COR-L47 (cell line): ENCODE data around the gene EGF.
"Not testable (repeated sequence)": the region's sequence is repeated elsewhere in the genome, so short reads cannot be mapped to it uniquely, and the experiment has no call there.

ENCODE experiments used
- DNase-seq: peaks from one replicate; lab custom pipeline; 2025; lab: John Stamatoyannopoulos, UW

Gene EGF

DNA sequence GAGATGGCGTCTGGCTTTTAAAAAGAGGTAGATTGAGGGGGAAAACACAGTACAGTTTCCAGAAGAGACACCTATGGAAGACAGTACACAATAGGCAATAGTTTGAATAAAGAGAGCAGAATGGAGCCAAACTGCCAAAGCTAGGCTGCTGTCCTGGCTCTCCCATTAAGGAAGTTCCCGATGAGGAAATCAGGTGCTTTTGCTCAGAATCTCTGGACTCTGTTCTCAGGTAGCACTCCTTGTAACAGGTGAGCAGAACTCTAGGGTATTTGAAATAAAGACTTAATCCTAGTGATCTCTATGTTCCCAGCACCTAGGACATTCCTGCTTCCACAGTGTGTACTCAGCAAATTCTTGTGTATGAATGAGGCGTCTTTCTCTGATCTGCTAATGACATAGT is 1.6 kb downstream of the EGF start:
- DNase-seq: no peak

DNA sequence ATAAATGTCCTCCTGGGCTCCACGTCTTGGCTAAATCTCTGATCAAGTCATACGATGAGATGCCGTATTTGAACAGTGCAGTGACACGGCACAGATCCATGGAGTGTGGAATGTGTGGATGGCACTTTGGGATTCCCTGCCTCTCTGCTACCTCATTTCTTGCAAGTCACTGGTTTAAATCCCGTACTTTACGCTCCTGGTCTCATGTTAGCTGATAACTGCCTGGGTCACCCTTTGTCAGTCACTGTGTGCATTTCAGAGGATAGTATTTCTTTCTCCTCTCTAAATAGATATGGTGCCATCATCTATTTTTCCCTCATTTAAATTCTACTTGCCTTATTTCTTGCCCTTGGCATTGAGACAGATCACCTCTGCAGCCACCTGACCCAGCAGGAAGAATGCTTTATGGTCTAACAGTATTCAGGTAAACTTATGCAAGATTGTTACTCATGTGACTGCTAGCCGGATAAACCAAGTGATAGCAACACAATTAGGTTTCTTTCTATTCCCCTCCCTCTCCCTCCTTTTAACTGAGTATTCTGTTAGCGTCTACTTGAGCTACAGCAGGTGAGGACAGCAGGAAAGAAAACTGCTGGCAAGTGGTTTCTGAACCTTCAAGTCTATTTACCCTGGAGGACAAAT is 2.8 kb downstream of the EGF start:
- no peak for DNase-seq

- DNase-seq: no peak
Measured at GRCh38 chr4:109916027-109916409, 3.3 kb downstream of the EGF start.

GRCh38 chr4:109921384-109921808 is 8.7 kb downstream of the EGF start:
- no peak for DNase-seq

DNA sequence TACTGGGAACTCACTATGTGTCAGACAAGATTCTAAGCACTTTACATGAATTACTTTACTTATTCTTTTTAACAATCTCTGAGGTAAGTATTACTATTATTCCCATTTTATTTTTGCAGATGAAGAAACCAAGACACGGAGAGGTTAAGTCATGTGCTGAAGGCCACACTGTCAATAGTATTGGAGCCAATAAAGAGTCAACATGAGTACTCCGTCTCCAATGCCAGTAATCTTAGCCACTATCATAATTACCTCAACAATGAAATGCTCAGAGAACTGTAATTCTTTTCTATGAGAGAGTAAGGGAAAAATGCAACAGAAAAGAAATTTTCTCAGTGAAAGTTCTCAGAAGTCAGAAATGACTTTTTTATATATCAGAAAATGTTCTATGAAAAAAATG is 12.7 kb downstream of the EGF start:
- DNase-seq: no peak

DNA sequence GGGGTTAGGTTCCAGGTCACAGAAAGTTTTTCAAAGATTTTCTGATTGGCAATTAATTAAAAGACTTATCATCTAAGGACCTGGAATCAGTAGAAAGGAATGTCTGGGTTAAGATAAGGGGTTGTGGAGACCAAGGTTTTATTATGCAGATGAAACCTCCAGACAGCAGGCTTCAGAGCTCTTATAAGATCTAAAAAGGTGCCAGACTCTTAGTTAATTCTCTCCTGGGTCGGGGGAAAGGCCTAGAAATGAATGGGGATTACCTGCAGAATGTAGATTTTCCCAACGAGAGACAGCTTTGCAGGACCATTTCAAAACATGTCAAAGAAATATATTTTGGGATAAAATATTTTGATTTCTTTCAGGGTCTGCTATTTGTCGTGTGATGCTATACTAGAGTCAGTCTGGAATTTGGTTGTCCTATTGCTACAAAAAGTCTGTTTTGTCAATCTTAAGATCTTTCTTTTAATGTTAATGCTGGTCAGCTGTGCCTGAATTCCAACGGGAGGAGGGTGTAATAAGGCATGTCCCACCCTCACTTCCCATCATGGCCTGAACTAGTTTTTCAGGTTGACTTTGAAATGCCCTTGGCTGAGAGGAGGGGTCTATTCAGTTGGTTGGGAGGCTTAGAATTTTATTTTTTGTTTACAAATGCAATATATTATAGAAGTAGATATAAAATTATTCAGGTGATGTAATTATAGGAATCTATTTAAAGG is 15.8 kb downstream of the EGF start:
- no peak for DNase-seq

DNA sequence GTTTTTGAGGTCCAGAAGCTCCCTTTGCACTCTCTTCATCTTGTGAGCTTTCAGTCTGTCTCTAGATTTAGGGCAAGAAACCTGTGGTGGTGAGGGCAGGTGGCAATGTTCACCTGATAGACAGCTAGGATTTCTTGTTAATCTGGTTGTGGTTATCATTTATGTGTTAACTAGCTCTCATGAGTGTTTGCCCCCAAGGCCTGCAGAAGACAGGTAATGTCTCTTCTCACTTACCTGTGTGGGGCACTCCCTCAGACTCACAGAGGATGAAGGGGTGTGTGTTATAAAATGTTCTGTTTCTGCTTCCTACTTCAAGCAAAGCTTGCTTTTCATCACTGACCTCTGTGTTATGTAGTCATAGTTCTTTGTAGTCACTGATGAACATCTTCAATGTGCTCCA is 17.8 kb downstream of the EGF start:
- no peak for DNase-seq

DNA sequence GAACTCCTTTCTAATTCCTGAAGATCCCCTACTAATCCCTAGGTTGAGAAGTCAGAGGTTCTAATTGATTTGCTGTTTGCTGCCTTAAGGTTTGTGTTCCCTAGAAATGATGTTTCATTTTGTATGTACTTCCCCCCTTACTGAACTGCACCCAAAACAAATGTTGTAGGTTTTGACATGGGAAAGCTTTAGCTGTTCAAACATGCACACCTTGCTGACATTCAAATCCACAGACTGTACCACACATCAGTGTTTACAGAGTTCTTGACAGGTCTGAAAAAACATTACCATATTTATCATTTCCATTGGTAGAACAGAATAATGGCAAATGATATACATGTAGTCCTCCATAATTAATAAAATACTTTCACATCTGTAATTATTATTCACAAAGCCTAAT is 18.2 kb downstream of the EGF start:
- no peak for DNase-seq

DNA sequence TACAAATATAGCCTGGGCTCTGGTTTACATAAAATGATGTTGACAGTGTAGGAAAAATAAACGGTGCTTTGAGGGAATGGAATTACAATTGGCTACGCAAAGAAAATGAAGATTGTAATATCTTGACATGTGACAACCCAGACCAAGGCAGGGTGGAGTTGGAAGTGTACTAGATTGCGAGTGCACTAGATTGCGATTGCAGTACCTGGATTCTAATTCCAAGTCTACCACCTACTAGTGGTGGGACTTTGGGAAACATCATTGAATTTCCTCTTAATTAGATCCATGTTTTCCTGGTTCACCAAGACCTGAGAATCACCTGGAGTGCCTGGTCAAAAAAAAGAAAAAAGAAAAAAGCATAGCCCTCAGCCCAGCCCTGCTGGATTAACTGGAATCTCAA is 18.6 kb downstream of the EGF start:
- no peak for DNase-seq

DNA sequence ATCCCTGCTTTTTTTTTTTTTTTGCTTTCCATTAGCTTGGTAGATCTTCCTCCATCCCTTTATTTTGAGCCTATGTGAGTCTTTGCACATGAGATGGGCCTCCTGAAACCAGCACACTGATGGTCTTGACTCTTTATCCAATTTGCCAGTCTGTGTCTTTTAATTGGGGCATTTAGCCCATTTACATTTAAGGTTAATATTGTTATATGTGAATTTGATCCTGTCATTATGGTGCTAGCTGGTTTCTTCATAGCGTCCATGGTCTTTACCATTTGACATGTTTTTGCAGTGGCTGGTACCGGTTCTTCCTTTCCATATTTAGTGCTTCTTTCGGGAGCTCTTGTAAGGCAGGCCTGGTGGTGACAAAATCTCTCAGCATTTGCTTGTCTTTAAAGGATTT is 24.7 kb downstream of the EGF start:
- DNase-seq: not testable (repeated sequence)

GRCh38 chr4:109939190-109939589 is 26.5 kb downstream of the EGF start:
- no peak for DNase-seq

GRCh38 chr4:109942292-109942926 is 29.7 kb downstream of the EGF start:
- DNase-seq: no peak

GRCh38 chr4:109943745-109944144 is 31.1 kb downstream of the EGF start:
- no peak for DNase-seq

- DNase-seq: no peak
Measured at GRCh38 chr4:109944591-109944990, 31.9 kb downstream of the EGF start.

DNA sequence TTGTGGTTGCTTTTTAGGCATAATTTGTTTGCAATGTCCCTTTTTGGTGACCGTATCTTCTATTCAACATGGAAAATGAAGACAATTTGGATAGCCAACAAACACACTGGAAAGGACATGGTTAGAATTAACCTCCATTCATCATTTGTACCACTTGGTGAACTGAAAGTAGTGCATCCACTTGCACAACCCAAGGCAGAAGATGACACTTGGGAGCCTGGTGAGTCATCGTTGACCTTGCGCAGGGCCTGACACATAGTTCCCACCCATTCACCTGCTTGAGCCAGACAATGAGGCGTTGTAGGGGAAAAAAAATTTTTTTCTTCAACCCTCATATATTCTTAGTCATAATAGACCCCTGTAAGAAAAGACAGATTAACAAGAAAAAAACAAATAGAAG is 32.4 kb downstream of the EGF start:
- DNase-seq: no peak

DNA sequence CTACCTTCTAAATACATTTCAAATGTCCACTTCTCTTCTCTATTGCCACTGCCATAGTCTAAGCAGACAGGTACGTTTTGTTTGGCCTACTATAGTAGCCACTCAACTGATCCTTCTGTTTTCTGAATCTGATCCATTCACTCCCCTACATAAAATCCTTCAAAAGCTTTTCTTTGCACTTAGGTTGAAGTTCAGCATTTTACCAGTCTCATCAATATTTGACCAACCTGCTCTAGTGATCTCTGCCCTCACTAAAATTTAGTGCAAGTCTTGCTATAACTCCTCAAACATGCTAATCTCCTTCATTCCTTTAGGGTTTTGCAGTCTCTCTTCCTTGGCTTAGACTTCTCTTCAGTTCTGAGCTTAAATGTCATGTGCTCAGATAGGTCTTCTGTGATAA is 33.4 kb downstream of the EGF start:
- DNase-seq: no peak

- no peak for DNase-seq
Measured at GRCh38 chr4:109947457-109947856, 34.8 kb downstream of the EGF start.

- DNase-seq: no peak
Measured at GRCh38 chr4:109947918-109948317, 35.2 kb downstream of the EGF start.

- DNase-seq: not testable (repeated sequence)
Measured at GRCh38 chr4:109949099-109949718, 36.5 kb downstream of the EGF start.

DNA sequence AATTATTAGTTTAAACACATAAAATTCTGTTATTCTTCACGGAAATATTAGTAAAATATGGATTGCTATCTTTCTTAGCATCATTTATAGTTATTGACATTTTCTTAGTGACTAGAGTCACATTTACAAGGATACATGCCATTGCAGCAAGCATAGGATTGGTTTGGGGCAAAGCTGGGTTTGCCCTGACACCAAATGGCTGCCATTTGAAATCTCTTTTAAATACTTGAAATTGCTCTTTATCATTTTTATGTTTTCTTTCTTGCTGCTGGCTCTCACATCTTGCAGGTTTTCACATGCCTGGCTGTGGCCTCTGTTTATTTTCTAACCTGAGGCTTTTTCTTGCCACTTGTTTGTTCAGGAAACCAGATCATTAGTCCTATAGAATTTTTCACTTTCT is 39.9 kb downstream of the EGF start:
- no peak for DNase-seq

- no peak for DNase-seq
Measured at GRCh38 chr4:109953556-109953955, 40.9 kb downstream of the EGF start.

- no peak for DNase-seq
Measured at GRCh38 chr4:109955146-109955545, 42.5 kb downstream of the EGF start.

DNA sequence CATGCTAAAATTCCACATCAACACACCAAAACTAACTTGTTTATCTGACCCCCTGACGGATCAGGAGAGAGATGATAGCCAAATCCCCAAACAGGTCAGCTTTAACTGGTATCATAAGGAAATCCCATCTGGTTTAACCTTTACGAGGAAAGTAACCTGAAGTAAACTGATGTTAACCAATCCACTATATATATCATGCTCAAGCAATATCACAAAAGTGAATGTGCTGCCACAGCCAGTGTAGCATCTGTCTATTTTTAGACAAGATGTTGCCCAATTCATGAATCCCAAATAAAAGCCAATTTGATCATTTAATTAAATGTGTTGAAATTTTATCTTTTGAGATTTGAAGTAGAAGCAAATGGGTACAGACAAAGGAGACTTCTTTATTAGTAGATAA is 44.5 kb downstream of the EGF start:
- no peak for DNase-seq
